Lung (tissue), 12 donors: ENCODE measurements around the gene PNKD. TPM values are rescaled to one million over a fixed set of nuclear protein-coding genes. Genes with fewer than 3 reads are reported as not detected.

Source experiments
- ATAC-seq: fragments of 200-7000 bp; cut with Tn5 transposase; one replicate; pipeline ENCODE4 v1.9.1; 2020; ENCODE audit warnings: moderate number of reproducible peaks; ENCODE audit not compliant: insufficient read depth, low FRiP score
- DNase-seq, 3 donors: peaks; one replicate each; pipeline ENCODE4 v3.0.0-alpha.2; 2013 to 2017
- H3K27ac ChIP-seq, 2 donors: one replicate each; pipeline ENCODE4 v1.5.1; 2013; ENCODE audit warnings: mild to moderate bottlenecking in 2 of 2, moderate library complexity in 2 of 2, control low read depth in 1 of 2, inconsistent platforms in 1 of 2, low read depth in 1 of 2, low read length in 1 of 2
- H3K27me3 ChIP-seq, 3 donors: one replicate each; pipeline ENCODE4 v1.5.1; 2013; ENCODE audit warnings: low read length in 2 of 3; ENCODE audit not compliant: control insufficient read depth in 3 of 3, insufficient read depth in 3 of 3
- H3K36me3 ChIP-seq, 4 donors: one replicate each; pipeline ENCODE4 v1.5.1; 2013; ENCODE audit warnings: low read length in 4 of 4, mild to moderate bottlenecking in 1 of 4, moderate library complexity in 1 of 4; ENCODE audit not compliant: control insufficient read depth in 4 of 4, insufficient read depth in 4 of 4
- H3K4me1 ChIP-seq, 5 donors: one replicate each; pipeline ENCODE4 v1.5.1; 2013; ENCODE audit warnings: low read length in 5 of 5, mild to moderate bottlenecking in 2 of 5, moderate library complexity in 1 of 5; ENCODE audit not compliant: control insufficient read depth in 5 of 5, insufficient read depth in 5 of 5
- H3K4me3 ChIP-seq: one replicate; pipeline ENCODE4 v1.5.1; 2013; ENCODE audit warnings: mild to moderate bottlenecking, control low read depth, moderate library complexity
- H3K9ac ChIP-seq, 2 donors: one replicate each; pipeline ENCODE4 v1.5.1; 2013; ENCODE audit warnings: low read length in 2 of 2, control low read depth in 1 of 2; ENCODE audit not compliant: insufficient read depth in 1 of 2
- H3K9me3 ChIP-seq, 4 donors: one replicate each; pipeline ENCODE4 v1.5.1; 2013; ENCODE audit warnings: low read length in 3 of 4, mild to moderate bottlenecking in 1 of 4, moderate library complexity in 1 of 4; ENCODE audit not compliant: control insufficient read depth in 4 of 4, insufficient read depth in 3 of 4
- WGBS, 2 donors: extraction: QIAGEN DNeasy Blood & Tissue Kit; methylation state at CpG; one replicate each; pipeline ENCODE4 v1.1.7; 2013; 5-methylcytosine and 5-hydroxymethylcytosine counted together
- polyA plus RNA-seq, 2 donors: library from polyadenylated mRNA; stranded (reverse); fragments of 200-250 nt; gene quantifications; one replicate each; pipeline ENCODE4 v1.2.1, GENCODE V29; 2013
- total RNA-seq, 2 donors: library from RNA; depleted of rRNA in 1 of 2; stranded (reverse); fragments of >200 nt in 1 of 2; gene quantifications; one replicate each; pipeline ENCODE4 v1.2.1, GENCODE V29; 2014 to 2021
- TF ChIP-seq, protein P1 (sequence below): IDR thresholded peaks from 2 replicates; pipeline ENCODE4 v1.5.1; 2012; ENCODE audit warnings: mild to moderate bottlenecking; ENCODE audit errors: control extremely low read depth, extremely low read depth
- donor health status: control.
- donor health status: control.
- donor health status: Bipolar disorder and iron deficiency.
- donor health status: healthy.
- donor health status: DM: yes; HTN: yes; CAD: no.

PNKD gene
- total and polyA plus RNA-seq, 4 donors = 83.8 to 137 (median 114) TPM

DNA sequence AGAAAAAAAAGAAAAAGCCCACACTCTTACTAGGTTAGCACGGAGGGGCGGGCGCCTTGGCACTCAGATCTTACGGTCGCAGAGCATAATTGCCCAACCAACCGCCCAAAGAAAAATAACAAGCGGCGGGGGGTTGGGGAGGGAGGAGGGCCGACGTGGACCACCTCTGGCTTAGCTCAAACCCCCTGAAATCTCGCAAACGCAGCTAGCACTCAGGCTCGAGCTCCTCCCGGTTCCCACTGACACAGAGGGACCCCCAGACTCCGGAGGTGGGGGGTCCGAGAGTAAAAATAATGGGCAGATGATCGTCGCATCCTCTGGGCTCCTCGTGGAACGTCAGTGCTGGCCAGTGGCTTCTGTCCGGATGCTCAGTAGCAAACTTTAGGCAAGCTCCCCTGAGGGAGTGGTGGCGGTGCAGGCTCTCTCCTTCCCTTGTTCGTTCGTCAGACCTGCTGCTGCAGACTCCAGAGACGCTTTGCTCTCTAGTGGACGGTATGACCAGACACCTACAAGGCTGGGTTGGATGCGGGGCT, 98.4 kb downstream of the PNKD start:
- Histone ChIP-seq H3K36me3 (no peaks in the 10 kb centered on the region), H3K9ac (peak overlapping the region in 1 of 2 donors; percentile 71), H3K4me1 (peaks cover 0 to 18% (median 10%) of the 10 kb centered on the region in 5 donors), H3K4me3 (no peak overlapping the region), H3K27ac (peak overlapping the region in 1 of 2 donors; percentile 94), H3K9me3 (peaks cover 0 to 5% (median 0%) of the 10 kb centered on the region in 4 donors), H3K27me3 (no peaks in the 10 kb centered on the region)
- TF ChIP-seq, protein P1, sequence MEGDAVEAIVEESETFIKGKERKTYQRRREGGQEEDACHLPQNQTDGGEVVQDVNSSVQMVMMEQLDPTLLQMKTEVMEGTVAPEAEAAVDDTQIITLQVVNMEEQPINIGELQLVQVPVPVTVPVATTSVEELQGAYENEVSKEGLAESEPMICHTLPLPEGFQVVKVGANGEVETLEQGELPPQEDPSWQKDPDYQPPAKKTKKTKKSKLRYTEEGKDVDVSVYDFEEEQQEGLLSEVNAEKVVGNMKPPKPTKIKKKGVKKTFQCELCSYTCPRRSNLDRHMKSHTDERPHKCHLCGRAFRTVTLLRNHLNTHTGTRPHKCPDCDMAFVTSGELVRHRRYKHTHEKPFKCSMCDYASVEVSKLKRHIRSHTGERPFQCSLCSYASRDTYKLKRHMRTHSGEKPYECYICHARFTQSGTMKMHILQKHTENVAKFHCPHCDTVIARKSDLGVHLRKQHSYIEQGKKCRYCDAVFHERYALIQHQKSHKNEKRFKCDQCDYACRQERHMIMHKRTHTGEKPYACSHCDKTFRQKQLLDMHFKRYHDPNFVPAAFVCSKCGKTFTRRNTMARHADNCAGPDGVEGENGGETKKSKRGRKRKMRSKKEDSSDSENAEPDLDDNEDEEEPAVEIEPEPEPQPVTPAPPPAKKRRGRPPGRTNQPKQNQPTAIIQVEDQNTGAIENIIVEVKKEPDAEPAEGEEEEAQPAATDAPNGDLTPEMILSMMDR = no peak
- peak; percentile 62 to 66 (median 62) for DNase-seq
- 15 to 32% methylated on average over 27 of the region's 27 CpGs for WGBS, 2 donors
- ATAC-seq = no peak

DNA sequence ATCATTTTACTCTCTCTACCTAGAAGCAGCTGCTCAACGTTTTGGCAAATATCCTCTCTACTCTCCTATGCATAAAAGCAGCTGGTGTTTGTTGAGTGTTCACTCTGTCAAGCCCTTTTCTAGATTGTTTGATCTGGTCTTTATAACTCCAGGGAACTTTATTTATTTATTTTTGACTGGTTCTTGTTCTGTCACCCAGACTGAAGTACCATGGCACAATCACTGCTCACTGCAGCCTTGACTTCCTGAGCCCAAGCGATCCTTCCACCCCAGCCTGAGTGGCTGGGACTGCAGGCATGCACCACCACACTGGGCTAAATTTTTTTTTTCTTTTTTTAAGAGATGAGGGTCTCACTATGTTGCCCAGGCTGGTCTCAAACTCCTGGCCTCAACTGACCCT, 99.0 kb downstream of the PNKD start:
- Histone ChIP-seq H3K36me3 (no peaks in the 10 kb centered on the region), H3K27me3 (no peaks in the 10 kb centered on the region), H3K4me3 (no peak overlapping the region), H3K9ac (no peak overlapping the region), H3K27ac (peak overlapping the region in 1 of 2 donors; percentile 30), H3K9me3 (peaks cover 0 to 5% (median 0%) of the 10 kb centered on the region in 4 donors), H3K4me1 (peaks cover 0 to 18% (median 10%) of the 10 kb centered on the region in 5 donors)
- 15 to 22% methylated on average over 2 of the region's 2 CpGs for WGBS, 2 donors
- ATAC-seq (no peak), DNase-seq (peak in 2 of 3 donors; percentile 69 to 77)
- TF ChIP-seq, protein P1 = no peak

DNA sequence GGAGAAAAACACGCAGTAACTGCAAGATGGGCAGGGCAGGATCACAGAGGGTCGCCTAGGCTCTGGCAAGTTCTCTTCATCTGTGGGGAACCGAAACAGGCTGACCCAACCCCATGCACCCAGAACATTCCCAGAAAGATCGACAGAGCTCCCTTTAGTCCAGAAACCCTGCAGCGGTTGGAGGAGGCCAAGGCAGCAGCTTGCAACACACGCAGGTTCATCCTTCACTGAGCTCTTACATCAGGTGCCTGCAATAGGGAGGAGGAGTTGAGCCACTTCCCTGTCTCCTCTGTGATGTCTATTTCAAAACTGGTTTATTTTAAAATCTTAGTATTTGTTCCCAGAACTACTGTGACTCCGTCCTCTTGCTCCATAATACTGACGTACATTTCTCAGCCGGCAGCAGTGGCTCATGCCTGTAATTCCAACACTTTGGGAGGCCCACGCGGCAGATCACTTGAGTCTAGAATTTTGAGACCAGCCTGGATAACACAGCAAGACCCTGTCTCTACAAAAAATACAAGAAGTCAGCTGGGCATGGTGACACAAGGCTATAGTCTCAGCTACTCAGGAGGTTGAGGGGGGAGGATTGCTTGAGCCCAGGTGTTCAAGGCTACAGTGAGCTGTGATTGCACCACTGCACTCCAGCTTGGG, 100.2 kb downstream of the PNKD start:
- Histone ChIP-seq H3K4me3 (no peak overlapping the region), H3K9ac (no peak overlapping the region), H3K9me3 (peaks cover 0 to 5% (median 0%) of the 10 kb centered on the region in 4 donors), H3K27ac (peak overlapping the region; percentile 51 to 94), H3K36me3 (no peaks in the 10 kb centered on the region), H3K4me1 (peaks cover 0 to 21% (median 10%) of the 10 kb centered on the region in 5 donors), H3K27me3 (no peaks in the 10 kb centered on the region)
- TF ChIP-seq, protein P1 = no peak
- DNase-seq = peak; percentile 74 to 78 (median 76)
- WGBS, 2 donors = 20 to 46% methylated on average over 11 of the region's 11 CpGs
- ATAC-seq = peak; percentile 29
